GM12878 (cell line): ENCODE data around the gene TARS3. TPM values are rescaled to one million over a fixed set of nuclear protein-coding genes. Genes with fewer than 3 reads are reported as not detected.

Experiments used
- FOS ChIP-seq: IDR thresholded peaks from 3 replicates; pipeline ENCODE4 v1.6.1; 2011; ENCODE audit warnings: borderline replicate concordance; ENCODE audit not compliant: insufficient read length; ENCODE audit errors: extremely low read depth
- NBN ChIP-seq: fragments of 450-650 bp; IDR thresholded peaks from 2 replicates; pipeline ENCODE4 v1.6.1; 2016
- NR2C2 ChIP-seq: IDR thresholded peaks from 2 replicates; pipeline ENCODE4 v1.6.1; 2011; ENCODE audit warnings: borderline replicate concordance, low read depth; ENCODE audit not compliant: control insufficient read depth, insufficient read length
- SUPT20H ChIP-seq: IDR thresholded peaks from 2 replicates; pipeline ENCODE4 v1.6.1; 2011; ENCODE audit warnings: low read depth, mild to moderate bottlenecking, low read length, moderate library complexity, borderline replicate concordance; ENCODE audit not compliant: control insufficient read depth
- USF2 ChIP-seq: IDR thresholded peaks from 2 replicates; pipeline ENCODE4 v1.6.1; 2011; ENCODE audit warnings: low read depth, low read length, improper control_type of control experiment, borderline replicate concordance
- WRNIP1 ChIP-seq: IDR thresholded peaks from 2 replicates; pipeline ENCODE4 v1.6.1; 2011; ENCODE audit warnings: low read depth, low read length, improper control_type of control experiment, borderline replicate concordance
- polyA plus RNA-seq, 11 experiments: library from polyadenylated mRNA; depleted of rRNA in 4 of 11; unstranded in 6 of 11; stranded (reverse) in 5 of 11; fragments of >200 nt; fragmentation: Nextera tagmentation in 4 of 11; fragmentation: Illumina TruSeq in 1 of 11; extraction: Ambion mirVana in 4 of 11; extraction: Trizol in 1 of 11; gene quantifications; 1 replicate in 1 of 11; 2 replicates in 10 of 11; pipeline versions ENCODE4 v1.2.1 to v1.2.3, GENCODE V29; 2011 to 2016; ENCODE audit warnings: inconsistent platforms in 2 of 11, missing spikeins in 2 of 11, low read depth in 1 of 11
- total RNA-seq, 4 experiments: library from RNA; depleted of rRNA in 3 of 4; stranded (reverse); fragments of >200 nt in 3 of 4; fragmentation: Illumina TruSeq in 1 of 4; extraction: Trizol in 1 of 4; gene quantifications; 2 replicates each; pipeline versions ENCODE4 v1.2.1 to v1.2.3, GENCODE V29; 2013 to 2021
- TF ChIP-seq, protein P1 (sequence below): fragments of 450-650 bp; IDR thresholded peaks from 2 replicates; pipeline ENCODE4 v1.6.1; 2017; ENCODE audit warnings: mild to moderate bottlenecking, moderate library complexity
- TF ChIP-seq, protein P2 (sequence below): fragments of 450-650 bp; IDR thresholded peaks from 2 replicates; pipeline ENCODE4 v1.6.1; 2018; ENCODE audit warnings: borderline replicate concordance, mild to moderate bottlenecking; ENCODE audit not compliant: partially characterized antibody

Gene TARS3
- total and polyA plus RNA-seq, 10 of the 15 experiments (the other 5 are each of a cell fraction or from before 2014, with no cell fraction given), result 1.4 to 7.8 (median 5.3) TPM

GRCh38 chr15:101608201-101608600 lies 116.1 kb downstream of the TARS3 start (continued):
- TF ChIP-seq, protein P1, sequence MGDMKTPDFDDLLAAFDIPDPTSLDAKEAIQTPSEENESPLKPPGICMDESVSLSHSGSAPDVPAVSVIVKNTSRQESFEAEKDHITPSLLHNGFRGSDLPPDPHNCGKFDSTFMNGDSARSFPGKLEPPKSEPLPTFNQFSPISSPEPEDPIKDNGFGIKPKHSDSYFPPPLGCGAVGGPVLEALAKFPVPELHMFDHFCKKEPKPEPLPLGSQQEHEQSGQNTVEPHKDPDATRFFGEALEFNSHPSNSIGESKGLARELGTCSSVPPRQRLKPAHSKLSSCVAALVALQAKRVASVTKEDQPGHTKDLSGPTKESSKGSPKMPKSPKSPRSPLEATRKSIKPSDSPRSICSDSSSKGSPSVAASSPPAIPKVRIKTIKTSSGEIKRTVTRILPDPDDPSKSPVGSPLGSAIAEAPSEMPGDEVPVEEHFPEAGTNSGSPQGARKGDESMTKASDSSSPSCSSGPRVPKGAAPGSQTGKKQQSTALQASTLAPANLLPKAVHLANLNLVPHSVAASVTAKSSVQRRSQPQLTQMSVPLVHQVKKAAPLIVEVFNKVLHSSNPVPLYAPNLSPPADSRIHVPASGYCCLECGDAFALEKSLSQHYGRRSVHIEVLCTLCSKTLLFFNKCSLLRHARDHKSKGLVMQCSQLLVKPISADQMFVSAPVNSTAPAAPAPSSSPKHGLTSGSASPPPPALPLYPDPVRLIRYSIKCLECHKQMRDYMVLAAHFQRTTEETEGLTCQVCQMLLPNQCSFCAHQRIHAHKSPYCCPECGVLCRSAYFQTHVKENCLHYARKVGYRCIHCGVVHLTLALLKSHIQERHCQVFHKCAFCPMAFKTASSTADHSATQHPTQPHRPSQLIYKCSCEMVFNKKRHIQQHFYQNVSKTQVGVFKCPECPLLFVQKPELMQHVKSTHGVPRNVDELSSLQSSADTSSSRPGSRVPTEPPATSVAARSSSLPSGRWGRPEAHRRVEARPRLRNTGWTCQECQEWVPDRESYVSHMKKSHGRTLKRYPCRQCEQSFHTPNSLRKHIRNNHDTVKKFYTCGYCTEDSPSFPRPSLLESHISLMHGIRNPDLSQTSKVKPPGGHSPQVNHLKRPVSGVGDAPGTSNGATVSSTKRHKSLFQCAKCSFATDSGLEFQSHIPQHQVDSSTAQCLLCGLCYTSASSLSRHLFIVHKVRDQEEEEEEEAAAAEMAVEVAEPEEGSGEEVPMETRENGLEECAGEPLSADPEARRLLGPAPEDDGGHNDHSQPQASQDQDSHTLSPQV, result no peak
- TF ChIP-seq FOS (no peak), USF2 (no peak), WRNIP1 (no peak), NR2C2 (no peak), SUPT20H (no peak), NBN (no peak)
- TF ChIP-seq, protein P2, sequence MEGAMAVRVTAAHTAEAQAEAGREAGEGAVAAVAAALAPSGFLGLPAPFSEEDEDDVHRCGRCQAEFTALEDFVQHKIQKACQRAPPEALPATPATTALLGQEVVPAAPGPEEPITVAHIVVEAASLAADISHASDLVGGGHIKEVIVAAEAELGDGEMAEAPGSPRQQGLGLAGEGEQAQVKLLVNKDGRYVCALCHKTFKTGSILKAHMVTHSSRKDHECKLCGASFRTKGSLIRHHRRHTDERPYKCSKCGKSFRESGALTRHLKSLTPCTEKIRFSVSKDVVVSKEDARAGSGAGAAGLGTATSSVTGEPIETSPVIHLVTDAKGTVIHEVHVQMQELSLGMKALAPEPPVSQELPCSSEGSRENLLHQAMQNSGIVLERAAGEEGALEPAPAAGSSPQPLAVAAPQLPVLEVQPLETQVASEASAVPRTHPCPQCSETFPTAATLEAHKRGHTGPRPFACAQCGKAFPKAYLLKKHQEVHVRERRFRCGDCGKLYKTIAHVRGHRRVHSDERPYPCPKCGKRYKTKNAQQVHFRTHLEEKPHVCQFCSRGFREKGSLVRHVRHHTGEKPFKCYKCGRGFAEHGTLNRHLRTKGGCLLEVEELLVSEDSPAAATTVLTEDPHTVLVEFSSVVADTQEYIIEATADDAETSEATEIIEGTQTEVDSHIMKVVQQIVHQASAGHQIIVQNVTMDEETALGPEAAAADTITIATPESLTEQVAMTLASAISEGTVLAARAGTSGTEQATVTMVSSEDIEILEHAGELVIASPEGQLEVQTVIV, result no peak
